ENCODE results near the gene TBK1. TPM values are rescaled to one million over a fixed set of nuclear protein-coding genes. Genes with fewer than 3 reads are reported as not detected.

Gene TBK1
- total and polyA plus RNA-seq, 9 of the 15 experiments (the other 6 are each of a cell fraction or from before 2014, with no cell fraction given) = 20.4 to 42.0 (median 27.8) TPM

DNA sequence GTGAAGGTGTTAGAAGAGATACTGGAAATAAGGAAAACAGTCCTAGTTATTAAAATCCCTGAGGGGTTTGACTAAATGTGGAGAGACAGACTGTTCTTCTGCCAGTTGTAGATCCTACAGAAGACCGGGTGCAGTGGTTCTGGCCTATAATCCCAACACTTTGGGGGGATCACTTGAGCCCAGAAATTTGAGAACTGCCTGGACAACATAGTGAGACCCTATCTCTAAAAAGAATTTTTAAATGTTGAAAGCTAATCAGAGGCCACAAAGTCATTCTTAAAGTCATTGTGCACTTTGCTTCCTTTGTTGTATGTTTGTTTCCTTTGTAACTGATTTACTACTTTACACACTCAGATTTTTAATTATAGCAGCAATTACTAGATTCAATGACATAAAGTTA is 97.2 kb downstream of the TBK1 start:
- no peaks in the 10 kb centered on the region for H3K79me2 ChIP-seq (ENCODE audit: control insufficient read depth, insufficient read depth, low read length)
- H3K9me3 ChIP-seq (replicated peaks; ENCODE audit: control insufficient read depth, insufficient read depth, low read depth, low read length) = no peaks in the 10 kb centered on the region
- ChIA-PET CTCF (ENCODE audit: low intra/inter-chr PET ratio) (interaction anchor here (1.3 to 2.5 kb wide), 2 partner anchors 59 to 148 kb away, joined by 6 to 35 read pairs; no protein-coding TSS in a partner anchor), POLR2A (interaction anchor here (0.7 to 0.8 kb wide), 2 partner anchors 17 to 319 kb away, joined by 3 to 4 read pairs; no protein-coding TSS in a partner anchor)
- no peaks in the 10 kb centered on the region for H4K20me1 ChIP-seq (replicated peaks; ENCODE audit: control insufficient read depth, insufficient read depth, low read length)
- ATAC-seq (no peak), FAIRE-seq (peak; percentile 52), DNase-seq (ENCODE audit: extremely low read depth in 1 of 4, low spot score in 3 of 4) (no peak)
- in situ Hi-C loops (cut with MboI) = loop anchor here (10.0 kb wide), 1 partner anchor 246 kb away; no protein-coding TSS in a partner anchor
- H3K9ac ChIP-seq (ENCODE audit: insufficient read depth in 1 of 2, low read depth in 2 of 2, low read length in 2 of 2) = no peak overlapping the region
- no peaks in the 10 kb centered on the region for H3K36me3 ChIP-seq (ENCODE audit: control insufficient read depth, insufficient read depth, low read length)
- intact Hi-C loops (cut with micrococcal nuclease) = loop anchor here (1.0 to 2.0 kb wide), 3 partner anchors 59 to 248 kb away; no protein-coding TSS in a partner anchor
- H3K9me1 ChIP-seq (ENCODE audit: control insufficient read depth, insufficient read depth, low read length) = no peaks in the 10 kb centered on the region
- no peak overlapping the region for H3K27ac ChIP-seq (ENCODE audit: extremely low read depth, low read depth, low read length)
- peaks cover 14 to 17% of the 10 kb centered on the region in 2 experiments for H3K27me3 ChIP-seq (ENCODE audit: control insufficient read depth in 2 of 2, insufficient read depth in 2 of 2, low read length in 2 of 2)
- WGBS (ENCODE audit: insufficient coverage, low coverage, missing lambda C conversion rate) = 0% methylated on average over 1 of the region's 1 CpG
- no peak overlapping the region for H2AFZ ChIP-seq (ENCODE audit: low read depth, low read length)
- no peak overlapping the region for H3K4me2 ChIP-seq (ENCODE audit: insufficient read depth, low read length)
- no peak overlapping the region for H3K4me3 ChIP-seq
- no TSS peak for BruUV-seq (replicated peaks)
- H3K4me1 ChIP-seq (replicated peaks in 1 of 2; ENCODE audit: control insufficient read depth in 2 of 2, insufficient read depth in 2 of 2, low read length in 2 of 2) = no peaks in the 10 kb centered on the region
- TF ChIP-seq ZNF511 (CRISPR knock-in tag; IDR thresholded peaks at IDR 0.05) (no peak), FOXP1 (CRISPR knock-in tag; IDR thresholded peaks at IDR 0.05) (no peak), PML (IDR thresholded peaks at IDR 0.05; ENCODE audit: low read length) (no peak), JUND (IDR thresholded peaks at IDR 0.05; ENCODE audit: borderline replicate concordance, low read depth, low read length) (no peak), JUND (tag; IDR thresholded peaks at IDR 0.05; ENCODE audit: borderline replicate concordance, low read depth, low read length) (no peak), ZNF121 (CRISPR knock-in tag; conservative IDR thresholded peaks at IDR 0.05) (peak; percentile 56), CTBP1 (IDR thresholded peaks at IDR 0.05; ENCODE audit: borderline replicate concordance) (no peak)
- TF ChIP-seq, protein P1, sequence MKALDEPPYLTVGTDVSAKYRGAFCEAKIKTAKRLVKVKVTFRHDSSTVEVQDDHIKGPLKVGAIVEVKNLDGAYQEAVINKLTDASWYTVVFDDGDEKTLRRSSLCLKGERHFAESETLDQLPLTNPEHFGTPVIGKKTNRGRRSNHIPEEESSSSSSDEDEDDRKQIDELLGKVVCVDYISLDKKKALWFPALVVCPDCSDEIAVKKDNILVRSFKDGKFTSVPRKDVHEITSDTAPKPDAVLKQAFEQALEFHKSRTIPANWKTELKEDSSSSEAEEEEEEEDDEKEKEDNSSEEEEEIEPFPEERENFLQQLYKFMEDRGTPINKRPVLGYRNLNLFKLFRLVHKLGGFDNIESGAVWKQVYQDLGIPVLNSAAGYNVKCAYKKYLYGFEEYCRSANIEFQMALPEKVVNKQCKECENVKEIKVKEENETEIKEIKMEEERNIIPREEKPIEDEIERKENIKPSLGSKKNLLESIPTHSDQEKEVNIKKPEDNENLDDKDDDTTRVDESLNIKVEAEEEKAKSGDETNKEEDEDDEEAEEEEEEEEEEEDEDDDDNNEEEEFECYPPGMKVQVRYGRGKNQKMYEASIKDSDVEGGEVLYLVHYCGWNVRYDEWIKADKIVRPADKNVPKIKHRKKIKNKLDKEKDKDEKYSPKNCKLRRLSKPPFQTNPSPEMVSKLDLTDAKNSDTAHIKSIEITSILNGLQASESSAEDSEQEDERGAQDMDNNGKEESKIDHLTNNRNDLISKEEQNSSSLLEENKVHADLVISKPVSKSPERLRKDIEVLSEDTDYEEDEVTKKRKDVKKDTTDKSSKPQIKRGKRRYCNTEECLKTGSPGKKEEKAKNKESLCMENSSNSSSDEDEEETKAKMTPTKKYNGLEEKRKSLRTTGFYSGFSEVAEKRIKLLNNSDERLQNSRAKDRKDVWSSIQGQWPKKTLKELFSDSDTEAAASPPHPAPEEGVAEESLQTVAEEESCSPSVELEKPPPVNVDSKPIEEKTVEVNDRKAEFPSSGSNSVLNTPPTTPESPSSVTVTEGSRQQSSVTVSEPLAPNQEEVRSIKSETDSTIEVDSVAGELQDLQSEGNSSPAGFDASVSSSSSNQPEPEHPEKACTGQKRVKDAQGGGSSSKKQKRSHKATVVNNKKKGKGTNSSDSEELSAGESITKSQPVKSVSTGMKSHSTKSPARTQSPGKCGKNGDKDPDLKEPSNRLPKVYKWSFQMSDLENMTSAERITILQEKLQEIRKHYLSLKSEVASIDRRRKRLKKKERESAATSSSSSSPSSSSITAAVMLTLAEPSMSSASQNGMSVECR (CRISPR knock-in tag; IDR thresholded peaks at IDR 0.05) = no peak
